ENCODE measurements around the gene SLC16A4. TPM values are rescaled to one million over a fixed set of nuclear protein-coding genes. Genes with fewer than 3 reads are reported as not detected.

The SLC16A4 gene
- total and polyA plus RNA-seq, 10 donors: 1.5 to 6.9 (median 4.8) TPM

DNA sequence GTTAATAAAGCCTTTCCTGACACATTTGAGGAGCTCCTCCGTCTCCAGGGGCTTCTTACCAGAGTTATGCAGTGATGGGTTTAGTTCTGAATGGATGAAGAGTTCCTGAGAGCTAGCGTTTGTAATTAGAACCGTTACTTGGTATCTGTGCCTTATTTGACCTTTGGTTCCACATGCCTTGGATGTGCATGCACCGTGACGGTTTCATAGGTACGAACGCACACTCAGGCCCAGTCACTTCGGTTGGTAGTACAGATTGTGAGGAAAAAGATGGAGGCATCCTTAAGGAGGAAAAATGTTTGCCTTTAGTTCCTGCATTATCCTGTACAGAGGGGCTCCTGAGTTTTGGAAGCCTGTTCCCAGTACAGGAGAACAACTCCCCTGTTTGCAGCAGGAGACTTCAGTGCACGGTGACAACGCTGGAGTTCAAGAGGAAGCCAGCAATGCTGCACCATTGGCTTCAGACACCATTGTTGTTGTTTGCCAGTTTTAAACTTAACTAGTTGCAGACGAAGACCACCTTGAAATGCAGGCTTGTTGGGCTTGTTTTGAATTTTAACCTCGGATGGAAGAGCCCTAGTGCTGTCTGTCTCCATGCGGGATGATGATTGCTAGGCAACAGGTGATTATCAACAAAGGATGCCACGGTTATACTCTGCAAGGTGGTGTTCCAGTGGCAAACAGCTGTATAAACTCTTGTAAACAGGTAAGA, 43.5 kb downstream of the SLC16A4 start:
- no peak for DNase-seq
- TF ChIP-seq, protein P1, sequence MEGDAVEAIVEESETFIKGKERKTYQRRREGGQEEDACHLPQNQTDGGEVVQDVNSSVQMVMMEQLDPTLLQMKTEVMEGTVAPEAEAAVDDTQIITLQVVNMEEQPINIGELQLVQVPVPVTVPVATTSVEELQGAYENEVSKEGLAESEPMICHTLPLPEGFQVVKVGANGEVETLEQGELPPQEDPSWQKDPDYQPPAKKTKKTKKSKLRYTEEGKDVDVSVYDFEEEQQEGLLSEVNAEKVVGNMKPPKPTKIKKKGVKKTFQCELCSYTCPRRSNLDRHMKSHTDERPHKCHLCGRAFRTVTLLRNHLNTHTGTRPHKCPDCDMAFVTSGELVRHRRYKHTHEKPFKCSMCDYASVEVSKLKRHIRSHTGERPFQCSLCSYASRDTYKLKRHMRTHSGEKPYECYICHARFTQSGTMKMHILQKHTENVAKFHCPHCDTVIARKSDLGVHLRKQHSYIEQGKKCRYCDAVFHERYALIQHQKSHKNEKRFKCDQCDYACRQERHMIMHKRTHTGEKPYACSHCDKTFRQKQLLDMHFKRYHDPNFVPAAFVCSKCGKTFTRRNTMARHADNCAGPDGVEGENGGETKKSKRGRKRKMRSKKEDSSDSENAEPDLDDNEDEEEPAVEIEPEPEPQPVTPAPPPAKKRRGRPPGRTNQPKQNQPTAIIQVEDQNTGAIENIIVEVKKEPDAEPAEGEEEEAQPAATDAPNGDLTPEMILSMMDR (IDR thresholded peaks at IDR 0.05 in 8 of 11, conservative IDR thresholded peaks at IDR 0.05 in 3 of 11): no peak
- TF ChIP-seq POLR2A (IDR thresholded peaks at IDR 0.05) (no peak), POLR2AphosphoS5 (IDR thresholded peaks at IDR 0.05) (no peak)
- no peaks in the 10 kb centered on the region for H3K27me3 ChIP-seq (replicated peaks in 1 of 7)
- H3K27ac ChIP-seq: peak overlapping the region in 1 of 8 donors; percentile 1
- peaks cover 48 to 100% (median 96%) of the 10 kb centered on the region in 6 donors for H3K4me1 ChIP-seq
- 73 to 86% (median 79%) methylated on average over 14 of the region's 14 CpGs for WGBS, 5 donors
- no peaks in the 10 kb centered on the region for H3K9me3 ChIP-seq
- H3K36me3 ChIP-seq: peaks cover 0 to 79% (median 29%) of the 10 kb centered on the region in 6 donors
- intact Hi-C loops (cut with DNase I; ENCODE audit: low total_unique reads): no loop called here
- no peak overlapping the region for H3K4me3 ChIP-seq

DNA sequence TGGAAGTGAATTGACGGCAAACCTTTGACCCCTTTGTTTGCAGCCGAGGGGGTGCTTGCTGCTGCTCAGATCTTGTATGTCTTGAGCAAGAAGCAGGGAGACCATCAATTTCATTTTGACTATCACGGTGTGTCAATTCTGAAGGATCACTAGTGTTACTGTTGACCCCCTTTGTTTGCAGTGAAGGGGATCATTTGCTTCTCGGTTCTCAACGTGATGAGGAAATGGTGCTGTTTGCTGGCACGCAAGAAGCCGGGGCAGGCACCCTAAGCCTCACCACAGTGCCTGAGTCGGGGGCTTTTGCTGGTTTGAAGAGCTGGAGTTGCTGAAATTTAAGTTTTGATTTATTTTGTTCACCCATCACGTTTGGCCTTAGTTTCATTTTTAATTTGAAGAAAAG, 44.1 kb downstream of the SLC16A4 start:
- Histone ChIP-seq H3K9me3 (no peaks in the 10 kb centered on the region), H3K4me1 (peaks cover 54 to 100% (median 99%) of the 10 kb centered on the region in 6 donors), H3K36me3 (peaks cover 0 to 79% (median 29%) of the 10 kb centered on the region in 6 donors), H3K27ac (peak overlapping the region in 1 of 8 donors; percentile 1), H3K4me3 (no peak overlapping the region), H3K27me3 (replicated peaks in 1 of 7) (no peaks in the 10 kb centered on the region)
- intact Hi-C loops (cut with DNase I; ENCODE audit: low total_unique reads): no loop called here
- 44 to 72% (median 67%) methylated on average over 9 of the region's 9 CpGs for WGBS, 5 donors
- TF ChIP-seq POLR2A (IDR thresholded peaks at IDR 0.05) (no peak), POLR2AphosphoS5 (IDR thresholded peaks at IDR 0.05) (no peak)
- TF ChIP-seq, protein P1 (IDR thresholded peaks at IDR 0.05 in 8 of 11, conservative IDR thresholded peaks at IDR 0.05 in 3 of 11): no peak
- no peak for DNase-seq

DNA sequence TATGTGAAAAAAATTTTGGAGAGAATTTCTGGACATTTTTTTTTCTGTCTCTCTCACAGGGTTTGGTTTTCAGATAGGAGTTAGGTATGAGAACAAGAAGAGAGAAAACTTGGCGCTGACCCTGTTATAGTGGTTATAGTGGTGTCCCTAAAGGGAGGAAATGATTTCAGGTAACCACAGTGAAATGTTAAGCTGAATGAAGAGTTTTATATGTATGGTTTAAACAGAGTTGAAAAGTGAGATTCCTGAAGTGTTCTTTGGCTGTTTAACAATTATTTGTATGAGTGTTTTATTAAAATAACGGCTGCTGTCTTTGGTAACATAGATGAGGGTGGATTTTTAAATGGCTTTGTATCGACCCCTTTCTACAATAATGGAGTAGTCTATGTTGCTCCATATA, 45.3 kb downstream of the SLC16A4 start:
- Histone ChIP-seq H3K27me3 (replicated peaks in 1 of 7) (no peaks in the 10 kb centered on the region), H3K27ac (no peak overlapping the region), H3K4me1 (peaks cover 66 to 100% (median 99%) of the 10 kb centered on the region in 6 donors), H3K4me3 (no peak overlapping the region), H3K9me3 (no peaks in the 10 kb centered on the region), H3K36me3 (peaks cover 0 to 90% (median 39%) of the 10 kb centered on the region in 6 donors)
- WGBS, 5 donors: 72 to 85% (median 80%) methylated on average over 3 of the region's 3 CpGs
- TF ChIP-seq POLR2AphosphoS5 (IDR thresholded peaks at IDR 0.05) (no peak), POLR2A (IDR thresholded peaks at IDR 0.05) (no peak)
- TF ChIP-seq, protein P1 (IDR thresholded peaks at IDR 0.05 in 8 of 11, conservative IDR thresholded peaks at IDR 0.05 in 3 of 11): no peak
- intact Hi-C loops (cut with DNase I; ENCODE audit: low total_unique reads): no loop called here
- DNase-seq: no peak

DNA sequence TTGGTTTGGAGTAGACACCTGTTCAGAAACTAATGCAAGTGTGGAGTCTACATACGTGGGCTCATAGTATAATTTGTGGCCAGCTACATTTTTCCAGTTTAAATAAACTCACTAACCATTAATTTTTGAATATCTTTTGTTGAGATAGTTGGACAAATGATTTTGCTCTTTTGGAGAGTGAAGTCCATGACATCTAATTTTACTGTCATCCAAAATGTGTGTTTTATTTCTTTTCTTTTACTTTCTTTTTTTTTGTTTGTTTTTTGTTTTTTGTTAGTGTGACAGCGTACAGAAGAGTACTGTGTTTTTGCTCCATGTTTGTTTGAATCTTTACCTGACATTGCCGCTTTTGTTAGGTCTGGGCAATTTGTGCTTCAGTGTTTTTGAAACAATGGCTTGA, 46.7 kb downstream of the SLC16A4 start:
- TF ChIP-seq POLR2A (IDR thresholded peaks at IDR 0.05) (no peak), POLR2AphosphoS5 (IDR thresholded peaks at IDR 0.05) (no peak)
- TF ChIP-seq, protein P1 (IDR thresholded peaks at IDR 0.05 in 8 of 11, conservative IDR thresholded peaks at IDR 0.05 in 3 of 11): no peak
- intact Hi-C loops (cut with DNase I; ENCODE audit: low total_unique reads): no loop called here
- H3K27ac ChIP-seq: peak overlapping the region in 1 of 8 donors; percentile 29
- no peaks in the 10 kb centered on the region for H3K27me3 ChIP-seq (replicated peaks in 1 of 7)
- no peak for DNase-seq
- H3K4me1 ChIP-seq: peaks cover 72 to 95% (median 93%) of the 10 kb centered on the region in 6 donors
- WGBS, 5 donors: 69 to 80% (median 76%) methylated on average over 3 of the region's 3 CpGs
- peak overlapping the region in 1 of 8 donors; percentile 95 for H3K4me3 ChIP-seq
- H3K36me3 ChIP-seq: peaks cover 0 to 85% (median 36%) of the 10 kb centered on the region in 6 donors
- H3K9me3 ChIP-seq: no peaks in the 10 kb centered on the region

Data from spleen (tissue), 11 donors.